ENCODE results near the gene NAXE. TPM values are rescaled to one million over a fixed set of nuclear protein-coding genes. Genes with fewer than 3 reads are reported as not detected.

NAXE gene
- 10 to 100 TPM; 68.4 to 99.8 TPM for total RNA-seq

DNA sequence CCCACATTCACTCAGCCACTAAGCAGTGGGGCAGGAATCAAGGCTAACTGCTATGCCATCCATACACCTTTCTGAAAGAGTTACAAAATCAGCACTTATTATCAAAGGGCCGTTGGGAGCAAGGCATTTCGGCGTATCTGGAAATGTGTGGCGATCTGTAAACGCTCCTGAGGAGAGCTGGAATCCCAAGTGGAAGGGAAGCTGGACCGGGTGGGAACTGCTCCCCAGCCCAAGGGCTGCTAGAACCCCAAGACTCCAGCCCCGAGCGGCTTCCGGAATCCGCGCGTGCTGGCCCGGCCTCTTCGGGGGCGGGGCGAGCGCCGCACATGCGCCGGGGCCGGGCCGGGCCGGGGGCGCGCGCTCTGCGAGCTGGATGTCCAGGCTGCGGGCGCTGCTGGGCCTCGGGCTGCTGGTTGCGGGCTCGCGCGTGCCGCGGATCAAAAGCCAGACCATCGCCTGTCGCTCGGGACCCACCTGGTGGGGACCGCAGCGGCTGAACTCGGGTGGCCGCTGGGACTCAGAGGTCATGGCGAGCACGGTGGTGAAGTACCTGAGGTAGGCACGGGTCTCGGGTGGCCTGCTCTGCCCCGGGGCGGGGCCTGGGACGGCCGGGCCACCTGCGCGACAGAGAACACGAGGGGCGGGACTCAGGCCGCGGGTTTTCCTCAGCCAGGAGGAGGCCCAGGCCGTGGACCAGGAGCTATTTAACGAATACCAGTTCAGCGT lies at the start of gene NAXE:
Gene NAXE, plus strand, starts transcription at position 345 of the 726 bp plus-strand sequence. Its CDS starts 29 bp downstream, at position 374.
- H3K4me1 ChIP-seq = no peaks in the 10 kb centered on the region
- no peaks in the 10 kb centered on the region for H3K9me3 ChIP-seq
- intact Hi-C loops (cut with DNase I) = no loop called here
- H3K27me3 ChIP-seq = no peaks in the 10 kb centered on the region
- H3K27ac ChIP-seq = peak within 1 kb of the TSS; percentile 84
- H3K4me3 ChIP-seq = peak within 1 kb of the TSS; percentile 56
- DNase-seq = peak; percentile 80
- TF ChIP-seq, protein P1, sequence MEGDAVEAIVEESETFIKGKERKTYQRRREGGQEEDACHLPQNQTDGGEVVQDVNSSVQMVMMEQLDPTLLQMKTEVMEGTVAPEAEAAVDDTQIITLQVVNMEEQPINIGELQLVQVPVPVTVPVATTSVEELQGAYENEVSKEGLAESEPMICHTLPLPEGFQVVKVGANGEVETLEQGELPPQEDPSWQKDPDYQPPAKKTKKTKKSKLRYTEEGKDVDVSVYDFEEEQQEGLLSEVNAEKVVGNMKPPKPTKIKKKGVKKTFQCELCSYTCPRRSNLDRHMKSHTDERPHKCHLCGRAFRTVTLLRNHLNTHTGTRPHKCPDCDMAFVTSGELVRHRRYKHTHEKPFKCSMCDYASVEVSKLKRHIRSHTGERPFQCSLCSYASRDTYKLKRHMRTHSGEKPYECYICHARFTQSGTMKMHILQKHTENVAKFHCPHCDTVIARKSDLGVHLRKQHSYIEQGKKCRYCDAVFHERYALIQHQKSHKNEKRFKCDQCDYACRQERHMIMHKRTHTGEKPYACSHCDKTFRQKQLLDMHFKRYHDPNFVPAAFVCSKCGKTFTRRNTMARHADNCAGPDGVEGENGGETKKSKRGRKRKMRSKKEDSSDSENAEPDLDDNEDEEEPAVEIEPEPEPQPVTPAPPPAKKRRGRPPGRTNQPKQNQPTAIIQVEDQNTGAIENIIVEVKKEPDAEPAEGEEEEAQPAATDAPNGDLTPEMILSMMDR (IDR thresholded peaks at IDR 0.05) = no peak
- H3K9ac ChIP-seq (ENCODE audit: low read depth in 2 of 2, low read length in 2 of 2) = peak within 1 kb of the TSS; percentile 72 to 93
- H3K36me3 ChIP-seq = no peaks in the 10 kb centered on the region

DNA sequence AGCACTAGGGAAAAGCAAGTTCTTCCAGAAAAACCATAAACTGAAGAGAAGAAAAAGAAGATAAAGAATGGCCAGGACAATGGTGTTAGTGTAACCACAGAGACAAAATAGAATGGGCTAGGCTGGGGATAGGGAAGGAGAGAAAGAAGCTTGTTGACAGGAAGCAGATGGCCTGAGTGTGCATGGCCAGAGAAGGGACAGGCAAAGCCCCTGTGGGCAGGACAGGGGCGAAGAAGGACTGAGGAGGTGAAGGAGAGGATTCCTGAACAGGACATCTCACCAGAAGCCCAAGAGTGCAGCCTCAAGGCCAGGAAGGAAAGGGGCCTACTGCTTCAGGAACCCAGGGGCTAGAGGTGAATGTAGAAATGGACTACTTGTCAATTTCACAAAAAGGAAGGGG lies 48.5 kb upstream of the NAXE start:
- Histone ChIP-seq H3K4me3 (no peak overlapping the region), H3K27ac (no peak overlapping the region), H3K9ac (ENCODE audit: low read depth in 2 of 2, low read length in 2 of 2) (no peak overlapping the region), H3K36me3 (no peaks in the 10 kb centered on the region), H3K9me3 (no peaks in the 10 kb centered on the region), H3K27me3 (no peaks in the 10 kb centered on the region), H3K4me1 (no peaks in the 10 kb centered on the region)
- TF ChIP-seq, protein P1 (IDR thresholded peaks at IDR 0.05) = no peak
- intact Hi-C loops (cut with DNase I) = no loop called here
- DNase-seq = no peak

DNA sequence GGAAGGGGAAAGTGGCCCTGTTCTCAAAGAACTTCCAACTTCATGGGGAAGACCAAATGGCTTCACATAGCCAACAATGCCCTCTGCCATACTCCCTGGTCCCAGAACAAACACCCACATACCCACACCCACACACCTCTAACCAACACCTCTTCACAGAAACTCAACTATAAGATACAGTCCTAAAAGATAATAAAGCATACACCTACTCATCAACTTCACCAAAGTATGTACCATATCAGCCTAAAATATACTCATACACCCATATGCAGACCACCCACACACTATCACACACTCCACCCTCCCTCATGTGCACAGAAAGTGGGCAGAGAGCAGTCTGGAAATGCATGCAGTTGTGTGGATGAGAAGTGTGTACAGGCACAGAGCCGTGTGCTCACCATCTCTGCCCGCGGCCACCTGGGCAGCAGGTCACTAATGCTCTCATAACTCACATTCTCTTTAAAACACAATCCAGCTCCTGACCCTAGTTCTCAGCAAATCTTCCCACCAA lies 46.9 kb upstream of the NAXE start:
- Histone ChIP-seq H3K27ac (no peak overlapping the region), H3K4me1 (no peaks in the 10 kb centered on the region), H3K27me3 (no peaks in the 10 kb centered on the region), H3K36me3 (no peaks in the 10 kb centered on the region), H3K9me3 (no peaks in the 10 kb centered on the region), H3K4me3 (no peak overlapping the region), H3K9ac (ENCODE audit: low read depth in 2 of 2, low read length in 2 of 2) (no peak overlapping the region)
- DNase-seq = no peak
- TF ChIP-seq, protein P1 (IDR thresholded peaks at IDR 0.05) = no peak
- intact Hi-C loops (cut with DNase I) = no loop called here

DNA sequence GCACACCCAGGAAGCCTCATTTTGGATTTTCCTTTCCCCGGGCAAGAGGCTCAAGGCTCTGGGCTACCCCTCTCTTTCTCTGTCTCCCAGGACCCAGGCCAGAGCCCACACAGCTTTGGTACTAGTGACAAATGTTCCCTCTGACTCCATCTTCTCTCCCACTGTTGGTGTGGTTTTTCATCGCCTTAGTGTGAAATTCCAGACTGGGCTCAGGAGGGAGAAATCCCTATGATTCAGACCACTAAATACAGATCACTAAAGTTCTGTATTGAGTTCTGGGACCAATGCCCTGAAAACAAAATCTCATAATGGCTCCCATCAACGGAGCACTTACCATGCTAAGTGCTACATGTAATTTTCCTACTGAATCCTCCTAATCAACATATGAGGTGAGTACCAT lies 45.3 kb upstream of the NAXE start:
- TF ChIP-seq, protein P1 (IDR thresholded peaks at IDR 0.05) = no peak
- Histone ChIP-seq H3K27me3 (no peaks in the 10 kb centered on the region), H3K9ac (ENCODE audit: low read depth in 2 of 2, low read length in 2 of 2) (no peak overlapping the region), H3K4me3 (no peak overlapping the region), H3K9me3 (no peaks in the 10 kb centered on the region), H3K36me3 (no peaks in the 10 kb centered on the region), H3K4me1 (no peaks in the 10 kb centered on the region), H3K27ac (no peak overlapping the region)
- DNase-seq = no peak
- intact Hi-C loops (cut with DNase I) = no loop called here

DNA sequence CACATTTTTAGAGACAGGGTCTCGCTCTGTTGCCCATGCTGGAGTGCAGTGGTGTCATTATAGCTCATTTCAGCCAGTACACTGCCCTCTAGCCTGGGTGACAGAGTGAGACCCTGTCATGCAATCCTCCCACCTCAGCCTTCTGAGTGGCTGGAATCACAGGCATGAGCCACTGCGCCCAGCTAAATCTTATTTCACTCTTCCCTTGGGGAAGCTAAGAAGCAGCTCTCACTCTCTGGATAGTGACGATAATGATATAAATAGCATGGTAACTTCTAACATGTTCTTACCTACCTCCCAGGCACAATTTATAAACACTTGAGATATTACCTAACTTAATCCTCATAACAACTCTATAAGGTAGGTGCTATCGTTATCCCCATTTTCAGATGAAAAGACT lies 44.1 kb upstream of the NAXE start:
- DNase-seq = no peak
- no peaks in the 10 kb centered on the region for H3K36me3 ChIP-seq
- H3K4me1 ChIP-seq = no peaks in the 10 kb centered on the region
- TF ChIP-seq, protein P1 (IDR thresholded peaks at IDR 0.05) = no peak
- H3K27me3 ChIP-seq = no peaks in the 10 kb centered on the region
- no peak overlapping the region for H3K9ac ChIP-seq (ENCODE audit: low read depth in 2 of 2, low read length in 2 of 2)
- no peaks in the 10 kb centered on the region for H3K9me3 ChIP-seq
- H3K4me3 ChIP-seq = no peak overlapping the region
- H3K27ac ChIP-seq = no peak overlapping the region
- intact Hi-C loops (cut with DNase I) = no loop called here

Data from colonic mucosa (tissue), 4 donors.